Thymus (tissue), 2 donors: Measurements from ENCODE around the gene MATR3. TPM values are rescaled to one million over a fixed set of nuclear protein-coding genes. Genes with fewer than 3 reads are reported as not detected.

Experiments used
- polyA plus RNA-seq: library from polyadenylated mRNA; stranded (reverse); fragments of 200-250 nt; gene quantifications from one replicate; pipeline ENCODE4 v1.2.3, GENCODE V29; 2013
- total RNA-seq: library from RNA; stranded (reverse); fragments of 120-200 nt; gene quantifications from one replicate; pipeline ENCODE4 v1.2.4, GENCODE V29; 2013
- donor health status: healthy.

The MATR3 gene
- total and polyA plus RNA-seq, 2 donors: 253 to 378 TPM

Other genes with a start within 250 kb of the MATR3 start
- 17.0 TPM for gene SIL1, start 95.4 kb upstream of the MATR3 start, total RNA-seq
- 30.2 TPM for gene SIL1, start 95.4 kb upstream of the MATR3 start, polyA plus RNA-seq
- 108 TPM for gene PAIP2, start 48.1 kb downstream of the MATR3 start, total RNA-seq
- gene PAIP2, start 48.1 kb downstream of the MATR3 start, polyA plus RNA-seq: 155 TPM
- gene SLC23A1, start 89.6 kb downstream of the MATR3 start, total RNA-seq: 1.1 TPM
- 5.4 TPM for gene SLC23A1, start 89.6 kb downstream of the MATR3 start, polyA plus RNA-seq
- 400 TPM for gene MZB1, start 96.2 kb downstream of the MATR3 start, total RNA-seq
- 380 TPM for gene MZB1, start 96.2 kb downstream of the MATR3 start, polyA plus RNA-seq
- 0.76 TPM for gene PROB1, start 101.4 kb downstream of the MATR3 start, total RNA-seq
- gene PROB1, start 101.4 kb downstream of the MATR3 start, polyA plus RNA-seq: 1.0 TPM
- gene SPATA24, start 110.3 kb downstream of the MATR3 start, total RNA-seq: 5.8 TPM
- gene SPATA24, start 110.3 kb downstream of the MATR3 start, polyA plus RNA-seq: 6.6 TPM
- 4.3 TPM for gene DNAJC18, start 145.8 kb downstream of the MATR3 start, total RNA-seq
- gene DNAJC18, start 145.8 kb downstream of the MATR3 start, polyA plus RNA-seq: 4.3 TPM
- 8.7 TPM for gene ECSCR, start 169.0 kb downstream of the MATR3 start, total RNA-seq
- gene ECSCR, start 169.0 kb downstream of the MATR3 start, polyA plus RNA-seq: 12.2 TPM
- 0.28 TPM for gene SMIM33, start 177.3 kb downstream of the MATR3 start, total RNA-seq
- gene SMIM33, start 177.3 kb downstream of the MATR3 start, polyA plus RNA-seq: 0.05 TPM
- 21.3 TPM for gene STING1, start 189.0 kb downstream of the MATR3 start, total RNA-seq
- 58.3 TPM for gene STING1, start 189.0 kb downstream of the MATR3 start, polyA plus RNA-seq